SK-N-SH treated with all-trans-retinoic acid at 6 μM for 48 hours (cell line): ENCODE results near the gene PTHLH.

Experiments
- ATAC-seq: fragments of 200-7000 bp; cut with Tn5 transposase; 3 replicates; pipeline ENCODE4 v1.9.1; 2020; ENCODE audit warnings: mild to moderate bottlenecking, moderate library complexity
- ARNTL ChIP-seq: fragments of 450-650 bp; formaldehyde crosslinking; IDR thresholded peaks from 2 replicates; pipeline ENCODE4 v1.5.0; 2020; ENCODE audit warnings: low read depth, mild to moderate bottlenecking, moderate library complexity, borderline replicate concordance
- CSDC2 ChIP-seq: fragments of 250-450 bp; sonication (Bioruptor Pico); IDR thresholded peaks from 2 replicates; pipeline ENCODE4 v1.5.0; 2020; ENCODE audit warnings: mild to moderate bottlenecking, moderate library complexity
- ESRRG ChIP-seq: fragments of 250-450 bp; sonication (Bioruptor Pico); IDR thresholded peaks from 2 replicates; pipeline ENCODE4 v1.6.1; 2021; ENCODE audit warnings: mild to moderate bottlenecking
- GLIS3 ChIP-seq: fragments of 250-450 bp; sonication (Bioruptor Pico); IDR thresholded peaks from 2 replicates; pipeline ENCODE4 v1.5.0; 2020; ENCODE audit warnings: mild to moderate bottlenecking, moderate library complexity
- ISL1 ChIP-seq: fragments of 250-450 bp; sonication (Bioruptor Pico); IDR thresholded peaks from 2 replicates; pipeline ENCODE4 v2.1.2; 2022; ENCODE audit warnings: mild to moderate bottlenecking, moderate library complexity
- PPARA ChIP-seq: fragments of 250-450 bp; sonication (Bioruptor Pico); IDR thresholded peaks from 2 replicates; pipeline ENCODE4 v1.5.0; 2020; ENCODE audit warnings: mild to moderate bottlenecking, borderline replicate concordance
- SNAI2 ChIP-seq: fragments of 250-450 bp; sonication (Bioruptor Pico); IDR thresholded peaks from 2 replicates; pipeline ENCODE4 v1.5.0; 2020; ENCODE audit warnings: mild to moderate bottlenecking, moderate library complexity
- TCF4 ChIP-seq: fragments of 250-450 bp; sonication (Bioruptor Pico); IDR thresholded peaks from 2 replicates; pipeline ENCODE4 v1.8.0; 2021; ENCODE audit warnings: mild to moderate bottlenecking, moderate library complexity, borderline replicate concordance
- TOX ChIP-seq: fragments of 250-450 bp; sonication (Bioruptor Pico); IDR thresholded peaks from 2 replicates; pipeline ENCODE4 v1.8.0; 2021; ENCODE audit warnings: mild to moderate bottlenecking, moderate library complexity, borderline replicate concordance
- ZNF565 ChIP-seq: fragments of 450-650 bp; formaldehyde crosslinking; conservative IDR thresholded peaks from 2 replicates; pipeline ENCODE4 v1.5.0; 2020; ENCODE audit warnings: low read depth, mild to moderate bottlenecking, moderate library complexity
- ZNF70 ChIP-seq: fragments of 450-650 bp; formaldehyde crosslinking; IDR thresholded peaks from 2 replicates; pipeline ENCODE4 v1.5.0; 2020; ENCODE audit warnings: mild to moderate bottlenecking, moderate library complexity
- ZNF8 ChIP-seq: fragments of 450-650 bp; formaldehyde crosslinking; IDR thresholded peaks from 2 replicates; pipeline ENCODE4 v1.5.0; 2020; ENCODE audit warnings: mild to moderate bottlenecking, moderate library complexity
- TF ChIP-seq, protein P1 (sequence below): fragments of 250-450 bp; sonication (Bioruptor Pico); IDR thresholded peaks from 2 replicates; pipeline ENCODE4 v1.8.0; 2021; ENCODE audit warnings: low read depth, mild to moderate bottlenecking, moderate library complexity, borderline replicate concordance
- TF ChIP-seq, protein P2 (sequence below): fragments of 250-450 bp; sonication (Bioruptor Pico); IDR thresholded peaks from 2 replicates; pipeline ENCODE4 v1.5.1; 2021; ENCODE audit warnings: mild to moderate bottlenecking, moderate library complexity
- TF ChIP-seq, protein P3 (sequence below): fragments of 250-450 bp; sonication (Bioruptor Pico); IDR thresholded peaks from 2 replicates; pipeline ENCODE4 v1.5.1; 2020; ENCODE audit warnings: low read depth, mild to moderate bottlenecking, moderate library complexity
- TF ChIP-seq, protein P4 (sequence below): fragments of 250-450 bp; sonication (Bioruptor Pico); IDR thresholded peaks from 2 replicates; pipeline ENCODE4 v1.8.0; 2020; ENCODE audit warnings: mild to moderate bottlenecking, moderate library complexity, borderline replicate concordance

PTHLH gene

DNA sequence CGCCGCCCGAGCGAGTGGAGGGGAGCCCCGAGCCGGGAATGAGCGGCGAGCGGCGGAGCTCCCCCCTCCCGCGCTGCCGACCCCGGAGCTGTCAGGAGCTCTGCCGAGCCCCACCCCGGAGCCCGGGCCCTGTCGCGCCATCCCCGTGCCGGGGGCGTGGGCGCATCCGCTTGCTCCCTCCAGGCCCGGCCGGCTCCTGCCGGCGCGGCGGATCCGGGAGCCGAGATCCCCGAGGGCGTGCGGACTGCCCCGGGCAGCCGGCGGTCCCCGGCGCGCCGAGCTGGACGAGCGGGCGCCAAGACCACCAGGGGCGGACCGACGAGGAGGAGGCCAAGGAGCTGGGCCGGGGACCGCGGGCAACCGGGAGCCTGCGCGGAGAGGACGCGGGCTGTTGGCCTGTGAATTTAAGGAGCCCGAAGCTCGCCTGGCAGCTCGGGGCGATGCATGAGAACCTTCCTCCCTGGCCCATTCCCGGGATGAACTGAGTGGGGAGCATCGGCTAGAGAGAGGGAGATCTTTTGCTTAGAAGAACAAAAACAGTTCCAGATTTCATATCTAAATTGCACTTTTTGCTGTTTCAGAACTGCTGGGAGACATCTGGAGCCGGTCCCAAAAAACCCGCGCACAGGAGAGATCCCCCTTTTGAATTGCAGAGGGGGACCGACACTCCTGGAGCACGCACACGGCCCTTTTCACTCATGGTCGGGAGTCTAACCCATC, 2.0 kb downstream of the PTHLH start:
- TF ChIP-seq ZNF8: no peak
- TF ChIP-seq, protein P1, sequence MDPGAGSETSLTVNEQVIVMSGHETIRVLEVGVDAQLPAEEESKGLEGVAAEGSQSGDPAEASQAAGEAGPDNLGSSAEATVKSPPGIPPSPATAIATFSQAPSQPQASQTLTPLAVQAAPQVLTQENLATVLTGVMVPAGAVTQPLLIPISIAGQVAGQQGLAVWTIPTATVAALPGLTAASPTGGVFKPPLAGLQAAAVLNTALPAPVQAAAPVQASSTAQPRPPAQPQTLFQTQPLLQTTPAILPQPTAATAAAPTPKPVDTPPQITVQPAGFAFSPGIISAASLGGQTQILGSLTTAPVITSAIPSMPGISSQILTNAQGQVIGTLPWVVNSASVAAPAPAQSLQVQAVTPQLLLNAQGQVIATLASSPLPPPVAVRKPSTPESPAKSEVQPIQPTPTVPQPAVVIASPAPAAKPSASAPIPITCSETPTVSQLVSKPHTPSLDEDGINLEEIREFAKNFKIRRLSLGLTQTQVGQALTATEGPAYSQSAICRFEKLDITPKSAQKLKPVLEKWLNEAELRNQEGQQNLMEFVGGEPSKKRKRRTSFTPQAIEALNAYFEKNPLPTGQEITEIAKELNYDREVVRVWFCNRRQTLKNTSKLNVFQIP (CRISPR knock-in tag): no peak
- TF ChIP-seq TOX (CRISPR knock-in tag): no peak
- no peak for TF ChIP-seq ISL1 (CRISPR knock-in tag)
- TF ChIP-seq TCF4 (CRISPR knock-in tag): no peak
- TF ChIP-seq ESRRG (CRISPR knock-in tag): no peak
- TF ChIP-seq PPARA (CRISPR knock-in tag): no peak
- TF ChIP-seq, protein P2, sequence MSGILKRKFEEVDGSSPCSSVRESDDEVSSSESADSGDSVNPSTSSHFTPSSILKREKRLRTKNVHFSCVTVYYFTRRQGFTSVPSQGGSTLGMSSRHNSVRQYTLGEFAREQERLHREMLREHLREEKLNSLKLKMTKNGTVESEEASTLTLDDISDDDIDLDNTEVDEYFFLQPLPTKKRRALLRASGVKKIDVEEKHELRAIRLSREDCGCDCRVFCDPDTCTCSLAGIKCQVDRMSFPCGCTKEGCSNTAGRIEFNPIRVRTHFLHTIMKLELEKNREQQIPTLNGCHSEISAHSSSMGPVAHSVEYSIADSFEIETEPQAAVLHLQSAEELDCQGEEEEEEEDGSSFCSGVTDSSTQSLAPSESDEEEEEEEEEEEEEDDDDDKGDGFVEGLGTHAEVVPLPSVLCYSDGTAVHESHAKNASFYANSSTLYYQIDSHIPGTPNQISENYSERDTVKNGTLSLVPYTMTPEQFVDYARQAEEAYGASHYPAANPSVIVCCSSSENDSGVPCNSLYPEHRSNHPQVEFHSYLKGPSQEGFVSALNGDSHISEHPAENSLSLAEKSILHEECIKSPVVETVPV (CRISPR knock-in tag): no peak
- TF ChIP-seq CSDC2: no peak; the same call in 1 of the 2 replicates
- TF ChIP-seq, protein P3, sequence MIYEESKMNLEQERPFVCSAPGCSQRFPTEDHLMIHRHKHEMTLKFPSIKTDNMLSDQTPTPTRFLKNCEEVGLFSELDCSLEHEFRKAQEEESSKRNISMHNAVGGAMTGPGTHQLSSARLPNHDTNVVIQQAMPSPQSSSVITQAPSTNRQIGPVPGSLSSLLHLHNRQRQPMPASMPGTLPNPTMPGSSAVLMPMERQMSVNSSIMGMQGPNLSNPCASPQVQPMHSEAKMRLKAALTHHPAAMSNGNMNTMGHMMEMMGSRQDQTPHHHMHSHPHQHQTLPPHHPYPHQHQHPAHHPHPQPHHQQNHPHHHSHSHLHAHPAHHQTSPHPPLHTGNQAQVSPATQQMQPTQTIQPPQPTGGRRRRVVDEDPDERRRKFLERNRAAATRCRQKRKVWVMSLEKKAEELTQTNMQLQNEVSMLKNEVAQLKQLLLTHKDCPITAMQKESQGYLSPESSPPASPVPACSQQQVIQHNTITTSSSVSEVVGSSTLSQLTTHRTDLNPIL: no peak
- TF ChIP-seq, protein P4, sequence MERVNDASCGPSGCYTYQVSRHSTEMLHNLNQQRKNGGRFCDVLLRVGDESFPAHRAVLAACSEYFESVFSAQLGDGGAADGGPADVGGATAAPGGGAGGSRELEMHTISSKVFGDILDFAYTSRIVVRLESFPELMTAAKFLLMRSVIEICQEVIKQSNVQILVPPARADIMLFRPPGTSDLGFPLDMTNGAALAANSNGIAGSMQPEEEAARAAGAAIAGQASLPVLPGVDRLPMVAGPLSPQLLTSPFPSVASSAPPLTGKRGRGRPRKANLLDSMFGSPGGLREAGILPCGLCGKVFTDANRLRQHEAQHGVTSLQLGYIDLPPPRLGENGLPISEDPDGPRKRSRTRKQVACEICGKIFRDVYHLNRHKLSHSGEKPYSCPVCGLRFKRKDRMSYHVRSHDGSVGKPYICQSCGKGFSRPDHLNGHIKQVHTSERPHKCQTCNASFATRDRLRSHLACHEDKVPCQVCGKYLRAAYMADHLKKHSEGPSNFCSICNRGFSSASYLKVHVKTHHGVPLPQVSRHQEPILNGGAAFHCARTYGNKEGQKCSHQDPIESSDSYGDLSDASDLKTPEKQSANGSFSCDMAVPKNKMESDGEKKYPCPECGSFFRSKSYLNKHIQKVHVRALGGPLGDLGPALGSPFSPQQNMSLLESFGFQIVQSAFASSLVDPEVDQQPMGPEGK (CRISPR knock-in tag): no peak
- TF ChIP-seq ZNF565 (CRISPR knock-in tag): no peak
- TF ChIP-seq GLIS3 (CRISPR knock-in tag): no peak
- TF ChIP-seq ZNF70 (CRISPR knock-in tag): no peak
- no peak for TF ChIP-seq SNAI2 (CRISPR knock-in tag)
- ATAC-seq: no peak

DNA sequence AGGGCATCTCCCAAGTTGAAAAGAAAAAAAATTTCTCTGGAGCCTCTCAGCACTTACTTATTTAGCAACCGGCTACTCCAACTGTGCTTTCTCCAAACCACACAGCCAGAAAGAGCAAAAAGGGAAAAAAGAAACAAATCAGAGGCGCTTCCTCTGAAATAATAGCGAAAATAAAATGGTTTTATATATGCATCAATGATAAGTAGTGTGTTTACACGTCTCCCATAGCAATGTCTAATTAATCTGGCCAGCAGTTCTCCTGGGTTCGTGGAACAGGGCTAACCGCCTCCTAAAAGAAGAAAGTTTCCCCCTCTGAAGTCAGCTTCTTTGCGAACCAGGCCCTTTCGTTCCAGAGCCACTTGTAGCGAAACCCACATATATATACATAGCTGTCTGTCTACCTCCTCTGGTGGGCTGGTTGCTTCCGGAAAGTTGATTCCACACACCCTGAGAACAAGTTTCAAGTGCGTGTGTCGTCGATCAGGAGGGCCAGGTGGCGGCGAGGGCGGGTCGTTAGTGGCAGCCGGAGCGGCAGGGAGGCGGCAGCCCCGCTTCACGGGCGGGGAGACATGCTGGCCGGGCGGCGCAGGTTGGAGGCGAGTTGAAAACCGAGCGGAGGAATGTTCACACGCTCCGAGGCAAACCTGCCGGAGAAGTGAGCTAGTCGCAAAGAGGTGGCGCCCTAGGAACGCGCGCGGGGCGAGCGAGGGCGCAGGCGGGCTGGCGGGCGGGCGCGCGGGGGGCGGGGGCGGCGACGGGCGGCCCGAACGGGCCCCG, 2.7 kb downstream of the PTHLH start:
- TF ChIP-seq, protein P4 (CRISPR knock-in tag): peak; percentile 38; the same call in 1 of the 2 replicates
- TF ChIP-seq ARNTL (CRISPR knock-in tag): no peak
- ATAC-seq: peak; percentile 69

DNA sequence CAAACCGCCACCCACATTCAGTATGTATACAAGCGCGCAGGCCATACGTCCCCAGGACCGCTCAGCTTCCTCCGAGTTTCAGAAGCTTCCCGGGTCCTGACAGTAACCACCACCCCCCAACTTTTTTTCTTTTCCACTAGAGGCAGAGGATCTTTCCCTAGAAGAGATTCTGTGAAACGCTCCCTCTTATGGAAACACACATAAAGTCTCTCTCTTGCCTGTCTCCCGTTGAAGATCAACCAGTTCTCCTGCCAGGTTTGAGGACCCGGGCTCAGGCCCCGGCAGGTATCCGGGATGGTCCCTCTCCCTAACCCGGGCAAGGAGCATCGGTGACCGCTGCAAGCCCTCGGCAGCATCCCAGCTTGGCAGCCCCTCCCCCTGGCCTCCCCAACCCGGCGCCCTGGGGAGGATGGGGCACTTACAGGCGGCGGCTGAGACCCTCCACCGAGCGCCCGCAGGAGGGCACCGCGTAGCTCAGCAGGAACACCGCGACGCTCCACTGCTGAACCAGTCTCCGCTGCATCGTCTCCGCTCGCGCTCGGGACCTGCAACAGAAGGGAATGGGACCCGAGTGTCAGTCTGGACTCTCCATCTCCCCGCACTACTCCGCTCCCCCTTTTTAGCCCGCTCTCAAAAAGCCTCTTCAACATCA, 3.4 kb downstream of the PTHLH start:
- ATAC-seq: peak; percentile 62
- TF ChIP-seq ZNF70 (CRISPR knock-in tag): no peak
- TF ChIP-seq, protein P4 (CRISPR knock-in tag): peak; percentile 55; the same call in 1 of the 2 replicates
- TF ChIP-seq, all 23 proteins: peak for 1
